ENCODE results near the gene FBXL17. TPM values are rescaled to one million over a fixed set of nuclear protein-coding genes. Genes with fewer than 3 reads are reported as not detected.

The FBXL17 gene
- total RNA-seq, 4 donors from 2014 or later = 14.9 to 62.5 (median 20.6) TPM

- TF ChIP-seq POLR2A (IDR thresholded peaks at IDR 0.05) = no peak
- TF ChIP-seq POLR2AphosphoS5 (IDR thresholded peaks at IDR 0.05) = no peak
- TF ChIP-seq CTCF (IDR thresholded peaks at IDR 0.05) = no peak
- no peak for TF ChIP-seq EP300 (IDR thresholded peaks at IDR 0.05)
- Histone ChIP-seq H3K9me3 (no peaks in the 10 kb centered on the region), H3K4me1 (no peaks in the 10 kb centered on the region), H3K27ac (no peak overlapping the region), H3K27me3 (no peaks in the 10 kb centered on the region), H3K36me3 (no peaks in the 10 kb centered on the region), H3K4me3 (no peak overlapping the region)
- no peak for DNase-seq (ENCODE audit: low spot score in 2 of 2)
- WGBS = 84% methylated on average over 8 of the region's 8 CpGs
These were observed 546.8 kb downstream of the FBXL17 start for GRCh38 chr5:107835096-107835495.

GRCh38 chr5:107832746-107833145 lies 549.2 kb downstream of the FBXL17 start:
- H3K4me3 ChIP-seq = no peak overlapping the region
- DNase-seq (ENCODE audit: low spot score in 2 of 2) = no peak
- no peaks in the 10 kb centered on the region for H3K36me3 ChIP-seq
- H3K27me3 ChIP-seq = no peaks in the 10 kb centered on the region
- H3K27ac ChIP-seq = no peak overlapping the region
- TF ChIP-seq CTCF (IDR thresholded peaks at IDR 0.05) (no peak), EP300 (IDR thresholded peaks at IDR 0.05) (no peak), POLR2A (IDR thresholded peaks at IDR 0.05) (no peak), POLR2AphosphoS5 (IDR thresholded peaks at IDR 0.05) (no peak)
- no peaks in the 10 kb centered on the region for H3K9me3 ChIP-seq
- 98% methylated on average over 3 of the region's 3 CpGs for WGBS
- no peaks in the 10 kb centered on the region for H3K4me1 ChIP-seq

GRCh38 chr5:107831612-107832395 lies 550.1 kb downstream of the FBXL17 start:
- 43% methylated on average over 13 of the region's 13 CpGs for WGBS
- no peak for DNase-seq (ENCODE audit: low spot score in 2 of 2)

GRCh38 chr5:107830750-107831149 lies 551.1 kb downstream of the FBXL17 start:
- no peaks in the 10 kb centered on the region for H3K27me3 ChIP-seq
- H3K27ac ChIP-seq = no peak overlapping the region
- WGBS = 77% methylated on average over 6 of the region's 6 CpGs
- H3K4me3 ChIP-seq = no peak overlapping the region
- no peaks in the 10 kb centered on the region for H3K36me3 ChIP-seq
- no peaks in the 10 kb centered on the region for H3K9me3 ChIP-seq
- DNase-seq (ENCODE audit: low spot score in 2 of 2) = no peak
- H3K4me1 ChIP-seq = no peaks in the 10 kb centered on the region
- TF ChIP-seq POLR2AphosphoS5 (IDR thresholded peaks at IDR 0.05) (no peak), POLR2A (IDR thresholded peaks at IDR 0.05) (no peak), CTCF (IDR thresholded peaks at IDR 0.05) (no peak)

More at GRCh38 chr5:107831612-107832395, 550.1 kb downstream of the FBXL17 start:
- TF ChIP-seq CTCF (IDR thresholded peaks at IDR 0.05) (no peak), POLR2AphosphoS5 (IDR thresholded peaks at IDR 0.05) (no peak), EP300 (IDR thresholded peaks at IDR 0.05) (no peak), POLR2A (IDR thresholded peaks at IDR 0.05) (no peak)
- Histone ChIP-seq H3K9me3 (no peaks in the 10 kb centered on the region), H3K27me3 (no peaks in the 10 kb centered on the region), H3K4me3 (no peak overlapping the region), H3K36me3 (no peaks in the 10 kb centered on the region), H3K4me1 (no peaks in the 10 kb centered on the region), H3K27ac (no peak overlapping the region)

- H3K36me3 ChIP-seq = no peaks in the 10 kb centered on the region
- no peaks in the 10 kb centered on the region for H3K9me3 ChIP-seq
- H3K4me1 ChIP-seq = no peaks in the 10 kb centered on the region
- DNase-seq (ENCODE audit: low spot score in 2 of 2) = no peak
- no peaks in the 10 kb centered on the region for H3K27me3 ChIP-seq
- H3K27ac ChIP-seq = no peak overlapping the region
- no peak for TF ChIP-seq CTCF (IDR thresholded peaks at IDR 0.05)
- TF ChIP-seq POLR2A (IDR thresholded peaks at IDR 0.05) = no peak
- TF ChIP-seq EP300 (IDR thresholded peaks at IDR 0.05) = no peak
- TF ChIP-seq POLR2AphosphoS5 (IDR thresholded peaks at IDR 0.05) = no peak
- 74% methylated on average over 6 of the region's 6 CpGs for WGBS
- H3K4me3 ChIP-seq = no peak overlapping the region
These were observed 555.4 kb downstream of the FBXL17 start for GRCh38 chr5:107826311-107827000.
